Measurements from ENCODE around the gene NLE1. TPM values are rescaled to one million over a fixed set of nuclear protein-coding genes. Genes with fewer than 3 reads are reported as not detected.

Gene NLE1
- total RNA-seq, 1 experiment from 2014 or later = 35.5 TPM

GRCh38 chr17:35080536-35080935 is 61.6 kb downstream of the NLE1 start:
- ChIA-PET CTCF (interaction anchor here (0.8 kb wide), 1 partner anchor 37 kb away, joined by 3 read pairs; no protein-coding TSS in a partner anchor), POLR2A (no interaction called here)
- ATAC-seq = no peak
- intact Hi-C loops (cut with micrococcal nuclease; ENCODE audit: unreplicated experiment) (no loop called here), in situ Hi-C loops (cut with HindIII; ENCODE audit: low pct_unique_long_range_greater_than_20kb, low sequenced_read_pairs) (no loop called here)
- Histone ChIP-seq H3K36me3 (ENCODE audit: control insufficient read depth, insufficient read depth, low read length) (no peaks in the 10 kb centered on the region), H3K9me3 (ENCODE audit: control insufficient read depth, insufficient read depth, low read depth, low read length) (no peaks in the 10 kb centered on the region), H3K4me1 (ENCODE audit: control insufficient read depth, insufficient read depth, low read length) (peaks cover 34% of the 10 kb centered on the region), H3K27me3 (ENCODE audit: control insufficient read depth, insufficient read depth, low read length) (no peaks in the 10 kb centered on the region), H3K4me3 (ENCODE audit: low read depth in 2 of 2, low read length in 2 of 2) (no peak overlapping the region), H3K27ac (ENCODE audit: low read length) (peak overlapping the region; percentile 25; the same call in 1 of the 2 replicates)
- no peak for TF ChIP-seq SIN3A (IDR thresholded peaks at IDR 0.05; ENCODE audit: borderline replicate concordance, insufficient read depth, low read depth, low read length)
- TF ChIP-seq POLR2AphosphoS5 (IDR thresholded peaks at IDR 0.05; ENCODE audit: low read depth, low read length) = no peak
- TF ChIP-seq TCF7L2 (IDR thresholded peaks at IDR 0.05; ENCODE audit: low read depth, low read length) = no peak
- TF ChIP-seq REST (IDR thresholded peaks at IDR 0.05; ENCODE audit: insufficient read depth in 1 of 2, low read depth in 2 of 2, low read length in 1 of 2) = no peak
- TF ChIP-seq, protein P1, sequence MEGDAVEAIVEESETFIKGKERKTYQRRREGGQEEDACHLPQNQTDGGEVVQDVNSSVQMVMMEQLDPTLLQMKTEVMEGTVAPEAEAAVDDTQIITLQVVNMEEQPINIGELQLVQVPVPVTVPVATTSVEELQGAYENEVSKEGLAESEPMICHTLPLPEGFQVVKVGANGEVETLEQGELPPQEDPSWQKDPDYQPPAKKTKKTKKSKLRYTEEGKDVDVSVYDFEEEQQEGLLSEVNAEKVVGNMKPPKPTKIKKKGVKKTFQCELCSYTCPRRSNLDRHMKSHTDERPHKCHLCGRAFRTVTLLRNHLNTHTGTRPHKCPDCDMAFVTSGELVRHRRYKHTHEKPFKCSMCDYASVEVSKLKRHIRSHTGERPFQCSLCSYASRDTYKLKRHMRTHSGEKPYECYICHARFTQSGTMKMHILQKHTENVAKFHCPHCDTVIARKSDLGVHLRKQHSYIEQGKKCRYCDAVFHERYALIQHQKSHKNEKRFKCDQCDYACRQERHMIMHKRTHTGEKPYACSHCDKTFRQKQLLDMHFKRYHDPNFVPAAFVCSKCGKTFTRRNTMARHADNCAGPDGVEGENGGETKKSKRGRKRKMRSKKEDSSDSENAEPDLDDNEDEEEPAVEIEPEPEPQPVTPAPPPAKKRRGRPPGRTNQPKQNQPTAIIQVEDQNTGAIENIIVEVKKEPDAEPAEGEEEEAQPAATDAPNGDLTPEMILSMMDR (IDR thresholded peaks at IDR 0.05) = no peak
- no peak for DNase-seq (ENCODE audit: low read depth, low spot score)
- BruUV-seq (replicated peaks) = no TSS peak

DNA sequence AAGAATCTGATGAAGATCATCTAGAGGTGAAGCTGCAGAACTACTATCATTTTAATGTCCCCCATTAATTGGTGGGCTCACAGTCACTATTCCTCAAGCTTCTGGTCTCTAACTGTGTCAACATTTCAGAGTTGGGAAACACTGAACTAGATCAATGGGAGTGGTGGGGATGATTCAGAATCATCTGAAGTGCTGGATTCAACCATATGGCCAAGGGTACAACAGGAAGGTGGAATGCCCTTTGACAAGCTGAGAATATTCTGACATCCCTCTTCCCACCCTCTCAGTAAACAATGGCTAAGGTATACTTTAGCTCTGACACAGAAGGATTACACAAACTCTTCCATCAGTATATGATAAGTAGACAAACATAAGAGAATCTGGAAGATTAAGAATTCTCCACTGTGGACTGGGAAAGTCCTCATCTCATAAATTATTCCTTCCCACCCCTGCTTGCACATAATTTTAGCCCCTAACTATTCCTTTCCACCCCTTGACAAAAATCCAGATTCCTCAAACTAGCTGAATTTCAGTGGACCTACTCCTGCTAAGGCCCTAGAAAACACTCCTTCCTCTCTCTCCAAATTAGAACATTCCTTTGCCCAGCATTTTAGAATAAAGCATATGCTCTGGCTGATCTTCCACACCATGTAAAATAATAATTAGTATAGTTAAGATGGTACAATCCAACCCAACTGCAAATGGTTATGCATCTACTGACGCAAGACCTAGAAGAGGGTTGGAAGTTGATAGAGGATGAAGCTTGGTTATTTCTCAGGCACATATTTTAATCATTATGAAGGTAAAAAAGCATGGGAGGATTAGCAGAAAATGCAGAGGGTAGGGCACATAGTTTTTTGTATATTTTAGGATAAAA is 62.3 kb downstream of the NLE1 start:
- POLR2A ChIA-PET = no interaction called here
- intact Hi-C loops (cut with micrococcal nuclease; ENCODE audit: unreplicated experiment) (no loop called here), in situ Hi-C loops (cut with HindIII; ENCODE audit: low pct_unique_long_range_greater_than_20kb, low sequenced_read_pairs) (no loop called here)
- Histone ChIP-seq H3K36me3 (ENCODE audit: control insufficient read depth, insufficient read depth, low read length) (no peaks in the 10 kb centered on the region), H3K4me1 (ENCODE audit: control insufficient read depth, insufficient read depth, low read length) (peaks cover 38% of the 10 kb centered on the region), H3K9me3 (ENCODE audit: control insufficient read depth, insufficient read depth, low read depth, low read length) (no peaks in the 10 kb centered on the region), H3K4me3 (ENCODE audit: low read depth in 2 of 2, low read length in 2 of 2) (no peak overlapping the region), H3K27me3 (ENCODE audit: control insufficient read depth, insufficient read depth, low read length) (no peaks in the 10 kb centered on the region), H3K27ac (ENCODE audit: low read length) (no peak overlapping the region)
- CTCF ChIA-PET = no interaction called here
- DNase-seq (ENCODE audit: low read depth, low spot score) (no peak), ATAC-seq (no peak)
- BruUV-seq (replicated peaks) = no TSS peak
- TF ChIP-seq REST (IDR thresholded peaks at IDR 0.05; ENCODE audit: insufficient read depth in 1 of 2, low read depth in 2 of 2, low read length in 1 of 2) (no peak), TCF7L2 (IDR thresholded peaks at IDR 0.05; ENCODE audit: low read depth, low read length) (no peak), SIN3A (IDR thresholded peaks at IDR 0.05; ENCODE audit: borderline replicate concordance, insufficient read depth, low read depth, low read length) (no peak), POLR2AphosphoS5 (IDR thresholded peaks at IDR 0.05; ENCODE audit: low read depth, low read length) (no peak)
- TF ChIP-seq, protein P1 (IDR thresholded peaks at IDR 0.05) = no peak
